Breast epithelium (tissue), 3 donors: Measurements from ENCODE around the gene IDH1.

Source experiments
- CTCF ChIP-seq, 3 donors: fragments of 450-650 bp; IDR thresholded peaks; one replicate each; pipeline ENCODE4 v1.5.1; 2016 to 2017; ENCODE audit warnings: antibody characterized with exemption in 3 of 3, mild to moderate bottlenecking in 3 of 3, moderate library complexity in 3 of 3
- POLR2A ChIP-seq: fragments of 450-650 bp; IDR thresholded peaks from one replicate; pipeline ENCODE4 v1.6.1; 2016; ENCODE audit warnings: antibody characterized with exemption, mild to moderate bottlenecking, moderate library complexity
- POLR2AphosphoS5 ChIP-seq, 3 donors: sonication (generic); formaldehyde crosslinking; IDR thresholded peaks; one replicate each; pipeline ENCODE4 v1.6.1; 2017; ENCODE audit warnings: antibody characterized with exemption in 3 of 3

GRCh38 chr2:208245746-208246145, 9.1 kb downstream of the IDH1 start:
- no peak for TF ChIP-seq POLR2AphosphoS5 (IDR thresholded peaks at IDR 0.05)
- no peak for TF ChIP-seq CTCF (IDR thresholded peaks at IDR 0.05)
- no peak for TF ChIP-seq POLR2A
